Measurements from ENCODE around the gene MICAL2. TPM values are rescaled to one million over a fixed set of nuclear protein-coding genes. Genes with fewer than 3 reads are reported as not detected.

Gene MICAL2
- total and polyA plus RNA-seq, 3 donors from 2014 or later: 224 to 461 (median 401) TPM

DNA sequence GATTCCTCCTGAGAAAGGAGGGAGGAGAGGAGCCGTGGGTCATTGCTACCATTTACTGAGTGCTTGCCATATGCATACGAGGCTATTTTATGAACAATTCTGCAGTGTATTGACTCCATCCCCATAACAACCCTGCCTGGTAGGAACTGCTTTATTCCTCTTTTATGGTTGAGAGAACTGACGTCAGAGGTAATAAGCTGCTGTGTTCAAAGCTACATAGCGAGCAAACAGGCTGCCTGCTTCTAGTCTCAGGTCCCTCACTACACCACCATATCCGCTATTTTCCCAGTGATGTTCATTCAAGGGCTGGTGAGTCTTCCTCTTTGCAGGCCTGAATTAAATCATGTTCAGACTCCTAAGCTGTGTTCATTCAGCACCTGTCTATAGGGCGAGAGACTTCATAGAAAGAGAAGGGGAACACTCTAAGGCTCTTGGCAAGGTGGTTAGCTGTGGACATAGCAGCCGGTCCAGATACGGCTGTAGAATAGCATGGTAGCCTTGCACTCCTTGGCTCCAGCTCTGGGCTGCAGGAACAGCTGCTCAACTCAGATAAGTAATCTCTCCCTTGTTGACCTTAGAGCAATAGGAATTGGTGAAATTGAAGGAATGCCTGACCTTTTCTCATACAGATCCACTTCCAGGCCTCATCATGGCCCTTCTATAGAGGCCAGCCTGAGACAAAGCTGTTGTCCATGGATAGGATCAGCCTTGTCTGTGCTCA, 82.6 kb downstream of the MICAL2 start:
- TF ChIP-seq, protein P1, sequence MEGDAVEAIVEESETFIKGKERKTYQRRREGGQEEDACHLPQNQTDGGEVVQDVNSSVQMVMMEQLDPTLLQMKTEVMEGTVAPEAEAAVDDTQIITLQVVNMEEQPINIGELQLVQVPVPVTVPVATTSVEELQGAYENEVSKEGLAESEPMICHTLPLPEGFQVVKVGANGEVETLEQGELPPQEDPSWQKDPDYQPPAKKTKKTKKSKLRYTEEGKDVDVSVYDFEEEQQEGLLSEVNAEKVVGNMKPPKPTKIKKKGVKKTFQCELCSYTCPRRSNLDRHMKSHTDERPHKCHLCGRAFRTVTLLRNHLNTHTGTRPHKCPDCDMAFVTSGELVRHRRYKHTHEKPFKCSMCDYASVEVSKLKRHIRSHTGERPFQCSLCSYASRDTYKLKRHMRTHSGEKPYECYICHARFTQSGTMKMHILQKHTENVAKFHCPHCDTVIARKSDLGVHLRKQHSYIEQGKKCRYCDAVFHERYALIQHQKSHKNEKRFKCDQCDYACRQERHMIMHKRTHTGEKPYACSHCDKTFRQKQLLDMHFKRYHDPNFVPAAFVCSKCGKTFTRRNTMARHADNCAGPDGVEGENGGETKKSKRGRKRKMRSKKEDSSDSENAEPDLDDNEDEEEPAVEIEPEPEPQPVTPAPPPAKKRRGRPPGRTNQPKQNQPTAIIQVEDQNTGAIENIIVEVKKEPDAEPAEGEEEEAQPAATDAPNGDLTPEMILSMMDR (IDR thresholded peaks at IDR 0.05): no peak
- no peak for TF ChIP-seq POLR2A (IDR thresholded peaks at IDR 0.05)
- H3K27me3 ChIP-seq: no peaks in the 10 kb centered on the region
- H3K9me3 ChIP-seq: no peaks in the 10 kb centered on the region
- peaks cover 32% of the 10 kb centered on the region for H3K4me1 ChIP-seq
- 80 to 88% methylated on average over 8 of the region's 8 CpGs for WGBS, 2 donors
- intact Hi-C loops (cut with DNase I; ENCODE audit: low total_unique reads): no loop called here
- no peak overlapping the region for H3K27ac ChIP-seq
- DNase-seq: no peak
- no peaks in the 10 kb centered on the region for H3K36me3 ChIP-seq (ENCODE audit: low read depth, missing control alignments)
- H3K4me3 ChIP-seq: no peak overlapping the region

DNA sequence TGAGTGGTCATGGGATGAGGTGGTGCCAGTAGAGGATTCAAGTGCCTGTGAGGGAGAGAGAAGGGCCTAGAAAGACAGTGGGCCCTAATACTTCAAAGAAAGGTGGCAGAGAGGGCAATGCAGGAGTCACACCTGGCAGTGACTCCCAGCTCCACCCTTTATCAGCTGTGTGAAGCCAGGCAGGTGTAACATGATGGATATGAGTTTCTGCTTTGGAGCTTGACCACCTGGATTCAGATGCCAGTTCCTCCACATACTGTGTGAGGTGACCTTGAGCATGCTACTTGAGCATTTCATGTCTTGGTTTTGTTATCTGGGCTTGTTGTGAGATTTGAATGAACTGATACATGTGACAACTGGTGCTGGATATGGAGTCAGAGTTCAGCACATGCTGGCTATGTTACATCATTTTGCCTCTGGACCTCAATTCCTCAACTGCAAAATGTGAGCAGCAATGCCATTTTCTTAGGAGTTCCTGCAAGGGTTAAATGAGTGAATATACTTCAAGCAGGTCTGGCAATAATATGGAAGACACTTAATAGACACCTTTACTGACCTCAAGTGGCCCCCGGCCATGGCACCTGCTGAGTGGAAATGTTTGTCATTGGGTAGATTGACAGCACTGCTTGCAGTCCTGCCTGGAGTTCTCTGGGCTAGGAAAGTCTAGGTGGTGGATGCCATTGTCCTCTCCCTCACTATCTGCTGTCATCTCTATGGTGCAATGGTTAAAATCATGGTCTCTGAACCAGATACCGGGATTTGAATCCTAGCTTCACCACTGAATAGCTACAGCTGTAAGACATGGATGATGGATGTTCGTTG, 83.3 kb downstream of the MICAL2 start:
- no peaks in the 10 kb centered on the region for H3K27me3 ChIP-seq
- H3K9me3 ChIP-seq: no peaks in the 10 kb centered on the region
- intact Hi-C loops (cut with DNase I; ENCODE audit: low total_unique reads): no loop called here
- 95% methylated on average over 3 of the region's 3 CpGs for WGBS, 2 donors
- no peak overlapping the region for H3K4me3 ChIP-seq
- DNase-seq: no peak
- TF ChIP-seq POLR2A (IDR thresholded peaks at IDR 0.05): no peak
- TF ChIP-seq, protein P1 (IDR thresholded peaks at IDR 0.05): no peak
- H3K4me1 ChIP-seq: peaks cover 40% of the 10 kb centered on the region
- no peak overlapping the region for H3K27ac ChIP-seq
- H3K36me3 ChIP-seq (ENCODE audit: low read depth, missing control alignments): no peaks in the 10 kb centered on the region

DNA sequence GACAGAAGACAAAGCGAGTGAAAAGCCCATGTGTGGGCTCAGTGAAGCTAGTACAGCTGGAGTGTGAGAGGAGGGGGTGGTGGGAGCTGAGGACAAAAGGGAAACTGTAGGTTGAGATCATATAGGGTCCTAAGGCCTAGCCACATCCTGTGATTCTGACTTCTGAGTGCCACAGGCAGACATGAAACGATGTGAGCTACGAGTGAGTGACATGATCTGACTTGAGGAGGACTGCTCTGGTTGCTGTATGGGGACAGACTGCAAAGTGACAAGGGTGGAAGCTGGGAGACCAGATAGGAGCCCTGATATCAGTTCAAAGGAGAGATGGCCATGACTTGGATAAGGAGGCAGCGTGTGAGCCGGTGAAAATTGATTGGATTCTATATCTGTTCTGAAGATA, 85.4 kb downstream of the MICAL2 start:
- WGBS, 2 donors: 74 to 75% methylated on average over 5 of the region's 5 CpGs
- H3K36me3 ChIP-seq (ENCODE audit: low read depth, missing control alignments): no peaks in the 10 kb centered on the region
- TF ChIP-seq, protein P1 (IDR thresholded peaks at IDR 0.05): no peak
- TF ChIP-seq POLR2A (IDR thresholded peaks at IDR 0.05): no peak
- H3K27ac ChIP-seq: no peak overlapping the region
- no peaks in the 10 kb centered on the region for H3K27me3 ChIP-seq
- H3K4me1 ChIP-seq: peaks cover 60% of the 10 kb centered on the region
- H3K4me3 ChIP-seq: no peak overlapping the region
- DNase-seq: no peak
- no peaks in the 10 kb centered on the region for H3K9me3 ChIP-seq
- intact Hi-C loops (cut with DNase I; ENCODE audit: low total_unique reads): no loop called here

DNA sequence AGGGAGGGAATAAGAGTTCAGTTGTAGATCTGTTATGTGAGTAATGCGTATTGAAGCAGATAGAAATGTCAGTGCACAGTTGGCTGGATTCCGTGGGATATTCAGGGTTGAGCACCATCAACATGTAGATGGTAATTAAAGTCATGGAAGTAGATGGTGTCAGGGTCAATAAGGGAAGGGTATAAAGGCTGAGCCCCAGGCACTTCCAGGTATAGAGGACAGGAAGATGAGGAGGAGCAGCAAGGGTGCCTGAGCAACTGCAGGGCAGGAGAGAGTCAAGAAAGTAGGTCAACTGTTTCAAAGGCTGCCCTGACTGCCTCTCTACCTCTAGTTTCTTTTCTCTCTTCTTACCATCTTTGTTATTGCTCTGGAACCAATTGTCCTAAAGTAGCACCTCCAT, 85.9 kb downstream of the MICAL2 start:
- H3K4me3 ChIP-seq: no peak overlapping the region
- peaks cover 65% of the 10 kb centered on the region for H3K4me1 ChIP-seq
- H3K27me3 ChIP-seq: no peaks in the 10 kb centered on the region
- no peak for DNase-seq
- H3K9me3 ChIP-seq: no peaks in the 10 kb centered on the region
- 88 to 90% methylated on average over 2 of the region's 2 CpGs for WGBS, 2 donors
- TF ChIP-seq POLR2A (IDR thresholded peaks at IDR 0.05): no peak
- TF ChIP-seq, protein P1 (IDR thresholded peaks at IDR 0.05): no peak
- no peaks in the 10 kb centered on the region for H3K36me3 ChIP-seq (ENCODE audit: low read depth, missing control alignments)
- H3K27ac ChIP-seq: peak overlapping the region in 1 of 2 donors; percentile 2
- intact Hi-C loops (cut with DNase I; ENCODE audit: low total_unique reads): no loop called here
